HG03039 (cell line): ENCODE data around the gene APOD.

Experiments
- ATAC-seq: cut with Tn5 transposase; IDR thresholded peaks from one replicate; pipeline ENCODE4 v1.9.1; 2021; ENCODE audit warnings: mild to moderate bottlenecking, moderate library complexity; ENCODE audit not compliant: unreplicated experiment

APOD gene

GRCh38 chr3:195587824-195588223 is 4.1 kb upstream of the APOD start:
- no peak for ATAC-seq

- no peak for ATAC-seq
Observed at GRCh38 chr3:195587406-195587805, 3.7 kb upstream of the APOD start.

GRCh38 chr3:195584543-195584870 is 767 bp upstream of the APOD start:
- no peak for ATAC-seq

- ATAC-seq: no peak
Observed at GRCh38 chr3:195582947-195583346, 793 bp downstream of the APOD start.

GRCh38 chr3:195580744-195581443 is 2.8 kb downstream of the APOD start:
- ATAC-seq: no peak

GRCh38 chr3:195579281-195579680 is 4.5 kb downstream of the APOD start:
- ATAC-seq: no peak

- no peak for ATAC-seq
Observed at GRCh38 chr3:195578565-195578964, 5.2 kb downstream of the APOD start.

- no peak for ATAC-seq
Observed at GRCh38 chr3:195577645-195578177, 6.0 kb downstream of the APOD start.

GRCh38 chr3:195574497-195575304 is 9.0 kb downstream of the APOD start:
- ATAC-seq: no peak

GRCh38 chr3:195573611-195574496 is 9.9 kb downstream of the APOD start:
- ATAC-seq: no peak

- no peak for ATAC-seq
Observed at GRCh38 chr3:195571361-195571760, 12.4 kb downstream of the APOD start.

- ATAC-seq: no peak
Observed at GRCh38 chr3:195570912-195571311, 12.8 kb downstream of the APOD start.

GRCh38 chr3:195570344-195570743 is 13.4 kb downstream of the APOD start:
- ATAC-seq: no peak

GRCh38 chr3:195568630-195569029 is 15.1 kb downstream of the APOD start:
- no peak for ATAC-seq

- ATAC-seq: no peak
Observed at GRCh38 chr3:195566797-195567196, 16.9 kb downstream of the APOD start.

- no peak for ATAC-seq
Observed at GRCh38 chr3:195565716-195566115, 18.0 kb downstream of the APOD start.

GRCh38 chr3:195563317-195563716 is 20.4 kb downstream of the APOD start:
- ATAC-seq: no peak

GRCh38 chr3:195559723-195560409 is 23.9 kb downstream of the APOD start:
- no peak for ATAC-seq

GRCh38 chr3:195558602-195559001 is 25.1 kb downstream of the APOD start:
- no peak for ATAC-seq

- ATAC-seq: no peak
Observed at GRCh38 chr3:195557322-195557721, 26.4 kb downstream of the APOD start.

- ATAC-seq: no peak
Observed at GRCh38 chr3:195556390-195556789, 27.4 kb downstream of the APOD start.
